ENCODE data around the gene NCR2. TPM values are rescaled to one million over a fixed set of nuclear protein-coding genes. Genes with fewer than 3 reads are reported as not detected.

Gene NCR2
- total RNA-seq, 1 donor from 2014 or later: not detected

GRCh38 chr6:41338659-41339058 lies 3.3 kb downstream of the NCR2 start:
- H3K27me3 ChIP-seq: peaks cover 5% of the 10 kb centered on the region
- H3K36me3 ChIP-seq: no peaks in the 10 kb centered on the region
- H3K4me1 ChIP-seq: no peaks in the 10 kb centered on the region
- no peak for TF ChIP-seq CTCF (IDR thresholded peaks at IDR 0.05)
- H3K27ac ChIP-seq: no peak overlapping the region
- no peaks in the 10 kb centered on the region for H3K9me3 ChIP-seq
- ATAC-seq (no peak), DNase-seq (no peak)
- no peak overlapping the region for H3K4me3 ChIP-seq
- intact Hi-C loops (cut with DNase I): no loop called here

DNA sequence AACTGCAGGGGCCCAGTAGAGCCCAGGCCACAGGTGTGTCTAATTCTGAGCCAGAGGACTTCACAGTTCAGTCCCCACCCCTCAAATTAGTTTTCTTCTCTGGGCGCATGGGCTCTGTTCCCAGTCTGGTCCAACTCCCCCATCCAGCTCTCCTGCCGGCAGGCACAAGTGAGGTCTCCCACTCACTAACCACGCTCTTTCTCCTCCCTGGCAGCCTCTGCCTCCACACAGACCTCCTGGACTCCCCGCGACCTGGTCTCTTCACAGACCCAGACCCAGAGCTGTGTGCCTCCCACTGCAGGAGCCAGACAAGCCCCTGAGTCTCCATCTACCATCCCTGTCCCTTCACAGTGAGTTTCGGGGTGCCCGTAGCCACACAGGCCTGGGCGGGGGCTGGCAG lies 6.2 kb downstream of the NCR2 start:
- Histone ChIP-seq H3K9me3 (no peaks in the 10 kb centered on the region), H3K27me3 (peaks cover 5% of the 10 kb centered on the region), H3K4me3 (no peak overlapping the region), H3K27ac (no peak overlapping the region), H3K4me1 (no peaks in the 10 kb centered on the region), H3K36me3 (no peaks in the 10 kb centered on the region)
- intact Hi-C loops (cut with DNase I): no loop called here
- no peak for DNase-seq
- no peak for ATAC-seq
- no peak for TF ChIP-seq CTCF (IDR thresholded peaks at IDR 0.05)

DNA sequence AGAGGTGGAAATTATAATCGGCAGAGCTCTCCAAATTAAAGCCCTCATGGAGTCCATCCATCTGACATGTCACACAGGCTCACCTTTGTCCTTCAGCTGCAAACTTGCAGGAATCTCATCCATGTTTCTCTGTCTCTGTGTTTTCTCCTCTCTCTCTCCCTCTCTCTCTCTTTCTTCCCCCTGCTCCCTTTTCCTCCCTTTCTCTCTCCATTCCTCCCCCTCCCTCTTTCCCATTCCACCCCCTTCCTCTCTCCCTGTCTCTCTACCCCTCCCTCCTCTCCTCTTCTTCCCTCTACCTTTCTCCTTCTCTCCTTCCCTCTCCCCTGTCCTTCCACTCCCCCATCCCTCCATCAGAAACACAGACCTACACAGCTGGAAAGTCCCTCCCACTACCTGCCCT lies 6.8 kb downstream of the NCR2 start:
- no peak for ATAC-seq

GRCh38 chr6:41343641-41344187 lies 8.3 kb downstream of the NCR2 start:
- DNase-seq (no peak), ATAC-seq (no peak)
- Histone ChIP-seq H3K27me3 (no peaks in the 10 kb centered on the region), H3K4me3 (no peak overlapping the region), H3K36me3 (no peaks in the 10 kb centered on the region), H3K9me3 (no peaks in the 10 kb centered on the region), H3K27ac (no peak overlapping the region), H3K4me1 (no peaks in the 10 kb centered on the region)
- no peak for TF ChIP-seq CTCF (IDR thresholded peaks at IDR 0.05)
- intact Hi-C loops (cut with DNase I): no loop called here

More for the DNA sequence above, 6.8 kb downstream of the NCR2 start:
- no peak overlapping the region for H3K4me3 ChIP-seq
- no peak for DNase-seq
- H3K27me3 ChIP-seq: peaks cover 5% of the 10 kb centered on the region
- TF ChIP-seq CTCF (IDR thresholded peaks at IDR 0.05): no peak
- H3K9me3 ChIP-seq: no peaks in the 10 kb centered on the region
- H3K4me1 ChIP-seq: no peaks in the 10 kb centered on the region
- H3K36me3 ChIP-seq: no peaks in the 10 kb centered on the region
- intact Hi-C loops (cut with DNase I): no loop called here
- H3K27ac ChIP-seq: no peak overlapping the region

- Histone ChIP-seq H3K27ac (no peak overlapping the region), H3K4me1 (no peaks in the 10 kb centered on the region), H3K36me3 (no peaks in the 10 kb centered on the region), H3K27me3 (peaks cover 10% of the 10 kb centered on the region), H3K4me3 (no peak overlapping the region), H3K9me3 (no peaks in the 10 kb centered on the region)
- no peak for DNase-seq
- intact Hi-C loops (cut with DNase I): no loop called here
- TF ChIP-seq CTCF (IDR thresholded peaks at IDR 0.05): no peak
- no peak for ATAC-seq
Measured at GRCh38 chr6:41344876-41345275, 9.5 kb downstream of the NCR2 start.

GRCh38 chr6:41345901-41346300 lies 10.5 kb downstream of the NCR2 start:
- ATAC-seq: no peak

More at GRCh38 chr6:41345901-41346300, 10.5 kb downstream of the NCR2 start:
- TF ChIP-seq CTCF (IDR thresholded peaks at IDR 0.05): no peak
- no peak for DNase-seq
- no peaks in the 10 kb centered on the region for H3K36me3 ChIP-seq
- no peaks in the 10 kb centered on the region for H3K9me3 ChIP-seq
- peaks cover 18% of the 10 kb centered on the region for H3K27me3 ChIP-seq
- no peak overlapping the region for H3K4me3 ChIP-seq
- H3K27ac ChIP-seq: no peak overlapping the region
- H3K4me1 ChIP-seq: no peaks in the 10 kb centered on the region
- intact Hi-C loops (cut with DNase I): no loop called here
